Measurements from ENCODE around the gene HMCN1.

HMCN1 gene

DNA sequence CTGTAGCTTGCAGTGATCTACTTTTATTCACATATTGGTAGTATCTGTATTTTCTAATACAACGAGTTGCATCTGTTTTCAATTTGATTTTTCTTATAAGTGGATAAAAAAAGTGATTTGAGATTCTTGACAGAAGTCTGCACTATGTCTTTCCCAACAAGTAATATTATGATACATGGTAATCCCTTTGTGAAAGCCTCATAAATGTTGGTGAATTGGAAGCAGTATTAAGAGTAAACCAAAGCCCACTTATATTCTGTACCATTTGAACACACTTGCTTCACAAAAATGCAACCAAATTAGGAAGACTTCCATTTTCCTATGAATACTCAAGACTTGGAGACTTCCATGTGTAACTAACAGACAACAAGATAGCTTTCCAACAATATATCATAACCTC, 172.0 kb downstream of the HMCN1 start:
- no peaks in the 10 kb centered on the region for H3K27me3 Mint-ChIP-seq
- no peak overlapping the region for H3K27ac Mint-ChIP-seq
- H3K4me1 Mint-ChIP-seq, result no peaks in the 10 kb centered on the region
- no peaks in the 10 kb centered on the region for H3K36me3 Mint-ChIP-seq
- ATAC-seq (replicated peaks) (no peak), DNase-seq (no peak)
- H3K9me3 Mint-ChIP-seq, result no peaks in the 10 kb centered on the region
- H3K4me3 Mint-ChIP-seq, result no peak overlapping the region

DNA sequence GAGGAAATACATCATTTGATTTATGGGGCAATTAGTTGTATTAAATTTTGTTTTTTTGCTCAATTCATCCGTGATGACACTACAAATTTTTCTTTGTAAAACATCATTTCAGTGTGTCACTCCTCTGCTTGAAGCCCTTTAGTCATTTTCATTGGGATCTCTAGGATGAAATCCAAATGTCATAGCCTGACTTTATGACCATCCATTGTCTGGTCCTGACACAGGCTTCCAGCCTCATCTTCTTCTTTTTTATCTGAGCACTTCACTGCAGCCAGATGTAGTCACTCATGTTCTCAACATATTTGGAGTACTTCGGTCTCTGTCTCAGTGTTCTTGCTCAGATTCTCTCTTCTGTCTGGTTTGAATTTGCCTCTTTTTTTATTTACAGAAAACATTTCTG, 173.1 kb downstream of the HMCN1 start:
- Mint-ChIP-seq H3K27ac (no peak overlapping the region), H3K4me3 (no peak overlapping the region), H3K27me3 (no peaks in the 10 kb centered on the region), H3K9me3 (no peaks in the 10 kb centered on the region), H3K4me1 (no peaks in the 10 kb centered on the region), H3K36me3 (no peaks in the 10 kb centered on the region)
- DNase-seq (no peak), ATAC-seq (replicated peaks) (no peak)

DNA sequence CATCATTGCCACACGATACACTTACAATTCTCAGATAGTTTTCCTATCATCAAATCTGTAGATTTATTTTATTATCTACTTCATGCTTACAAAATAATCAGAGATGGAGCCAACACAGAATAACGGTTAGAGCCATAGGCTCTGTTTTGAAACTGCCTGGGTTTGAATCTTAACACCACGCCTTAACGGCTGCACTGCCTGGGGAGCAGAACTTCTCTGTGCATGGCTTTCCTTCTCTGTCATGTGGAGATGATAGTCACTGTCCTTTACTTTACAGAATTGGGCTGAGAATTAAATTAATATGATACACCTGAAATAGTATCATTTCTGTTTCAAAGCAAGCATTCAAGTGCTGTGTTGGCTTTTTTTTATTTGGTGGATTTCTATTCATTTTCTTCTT, 177.8 kb downstream of the HMCN1 start:
- ATAC-seq (replicated peaks) (no peak), DNase-seq (no peak)
- no peak overlapping the region for H3K4me3 Mint-ChIP-seq
- no peaks in the 10 kb centered on the region for H3K9me3 Mint-ChIP-seq
- no peaks in the 10 kb centered on the region for H3K4me1 Mint-ChIP-seq
- no peaks in the 10 kb centered on the region for H3K36me3 Mint-ChIP-seq
- H3K27ac Mint-ChIP-seq, result no peak overlapping the region
- H3K27me3 Mint-ChIP-seq, result no peaks in the 10 kb centered on the region

DNA sequence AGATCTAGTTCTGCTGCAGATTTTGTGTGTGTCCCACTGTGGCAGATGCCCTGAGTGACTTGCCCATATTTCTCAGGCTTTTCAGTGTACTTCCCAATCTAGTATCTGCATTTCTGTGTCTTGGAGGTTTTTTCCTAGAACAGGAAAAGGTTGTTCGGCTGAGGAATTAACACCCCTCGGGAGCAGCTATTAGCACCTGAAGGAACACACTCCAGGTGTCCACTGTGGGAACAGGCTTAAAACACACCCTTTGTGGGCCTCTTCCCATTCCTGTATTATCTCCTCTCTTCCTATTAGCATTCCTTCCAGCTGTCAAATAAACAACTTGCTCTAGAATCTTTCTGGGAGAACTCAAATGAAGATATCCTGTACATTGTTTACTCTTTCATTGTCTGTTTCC, 178.3 kb downstream of the HMCN1 start:
- ATAC-seq (replicated peaks), result no peak
- DNase-seq, result no peak
- Mint-ChIP-seq H3K27ac (no peak overlapping the region), H3K36me3 (no peaks in the 10 kb centered on the region), H3K27me3 (no peaks in the 10 kb centered on the region), H3K9me3 (no peaks in the 10 kb centered on the region), H3K4me1 (no peaks in the 10 kb centered on the region), H3K4me3 (no peak overlapping the region)

DNA sequence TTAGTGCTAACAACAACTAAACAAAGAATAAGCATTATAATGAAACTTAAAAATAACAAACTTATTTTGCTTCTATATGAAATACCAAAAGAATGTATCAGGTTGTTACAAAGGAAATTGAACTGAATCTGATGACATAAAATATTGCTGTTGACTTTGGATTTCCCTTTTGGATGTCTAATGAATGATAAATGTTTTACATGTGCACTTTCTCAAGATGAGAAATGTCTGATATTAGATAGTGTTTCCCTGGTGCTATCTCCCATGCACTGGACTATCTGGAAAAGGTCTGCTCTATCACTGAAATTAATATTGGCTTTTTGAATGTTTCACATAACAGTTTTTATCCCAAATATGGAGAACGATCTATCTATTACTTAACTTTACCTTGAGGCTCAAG, 179.9 kb downstream of the HMCN1 start:
- Mint-ChIP-seq H3K36me3 (no peaks in the 10 kb centered on the region), H3K27me3 (no peaks in the 10 kb centered on the region), H3K4me3 (no peak overlapping the region), H3K27ac (no peak overlapping the region), H3K9me3 (no peaks in the 10 kb centered on the region), H3K4me1 (no peaks in the 10 kb centered on the region)
- no peak for ATAC-seq (replicated peaks)
- DNase-seq, result no peak

DNA sequence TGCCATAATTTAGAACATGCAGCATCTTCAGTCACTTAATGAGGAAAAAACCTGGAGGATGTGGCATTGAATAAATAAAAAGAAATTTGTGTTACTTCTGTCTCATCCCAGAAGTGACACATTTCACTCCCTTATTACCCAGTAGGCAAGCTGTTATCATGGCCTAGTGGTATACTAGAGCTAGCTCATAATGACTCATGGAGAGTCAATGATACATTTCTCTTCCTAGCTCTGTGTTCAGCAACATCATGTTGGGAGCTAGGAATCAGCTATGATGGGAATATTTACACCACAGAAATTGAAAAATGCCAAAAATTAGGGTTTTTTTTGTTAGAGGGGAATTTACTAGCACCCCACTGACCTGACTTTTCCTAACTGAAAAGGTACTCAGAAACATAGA, 182.7 kb downstream of the HMCN1 start:
- H3K27me3 Mint-ChIP-seq, result no peaks in the 10 kb centered on the region
- H3K4me3 Mint-ChIP-seq, result no peak overlapping the region
- H3K9me3 Mint-ChIP-seq, result no peaks in the 10 kb centered on the region
- no peaks in the 10 kb centered on the region for H3K4me1 Mint-ChIP-seq
- no peaks in the 10 kb centered on the region for H3K36me3 Mint-ChIP-seq
- ATAC-seq (replicated peaks), result no peak
- no peak for DNase-seq
- no peak overlapping the region for H3K27ac Mint-ChIP-seq

DNA sequence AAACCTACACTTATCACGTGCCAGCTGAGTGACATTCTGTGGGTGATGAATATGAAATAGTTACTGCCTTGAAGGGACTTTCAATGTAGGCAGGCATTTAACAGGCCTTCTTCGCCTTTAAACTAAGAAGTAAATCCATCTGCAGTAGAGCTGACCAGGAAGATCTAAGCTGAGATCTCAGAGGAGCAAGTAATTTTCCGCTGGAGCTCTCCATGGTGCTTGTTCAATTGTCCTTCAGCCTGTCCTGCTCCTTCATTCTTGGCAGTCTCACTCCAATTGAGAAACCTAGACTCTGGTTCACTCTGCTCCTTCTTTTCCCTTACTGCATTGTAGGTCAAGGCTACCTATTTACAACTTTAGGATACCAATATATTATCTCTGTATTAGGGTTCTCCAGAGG, 183.5 kb downstream of the HMCN1 start:
- ATAC-seq (replicated peaks), result no peak

DNA sequence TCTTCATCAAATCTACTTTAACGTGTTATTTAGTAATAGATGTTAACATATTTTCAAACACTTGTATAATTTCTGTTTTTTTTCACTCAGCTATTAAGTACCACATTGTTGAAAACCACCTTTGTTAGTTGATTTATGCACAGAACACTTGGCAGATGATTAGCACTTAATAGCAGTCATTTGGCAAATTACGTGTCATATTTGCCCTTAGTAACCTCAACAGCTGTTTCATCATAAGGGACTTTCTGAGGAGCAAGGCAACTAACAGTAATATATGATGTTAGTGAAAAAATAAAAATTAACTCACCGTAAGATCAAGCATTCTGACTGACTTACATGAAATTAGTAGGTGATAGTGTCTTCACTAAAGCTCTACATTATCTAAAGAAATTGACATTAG, 186.4 kb downstream of the HMCN1 start:
- Mint-ChIP-seq H3K4me3 (no peak overlapping the region), H3K9me3 (no peaks in the 10 kb centered on the region), H3K36me3 (no peaks in the 10 kb centered on the region), H3K27ac (no peak overlapping the region), H3K4me1 (no peaks in the 10 kb centered on the region), H3K27me3 (no peaks in the 10 kb centered on the region)
- ATAC-seq (replicated peaks) (no peak), DNase-seq (no peak)

More for the DNA sequence above, 183.5 kb downstream of the HMCN1 start:
- Mint-ChIP-seq H3K27me3 (no peaks in the 10 kb centered on the region), H3K4me1 (no peaks in the 10 kb centered on the region), H3K36me3 (no peaks in the 10 kb centered on the region), H3K27ac (no peak overlapping the region), H3K9me3 (no peaks in the 10 kb centered on the region), H3K4me3 (no peak overlapping the region)
- DNase-seq, result no peak

DNA sequence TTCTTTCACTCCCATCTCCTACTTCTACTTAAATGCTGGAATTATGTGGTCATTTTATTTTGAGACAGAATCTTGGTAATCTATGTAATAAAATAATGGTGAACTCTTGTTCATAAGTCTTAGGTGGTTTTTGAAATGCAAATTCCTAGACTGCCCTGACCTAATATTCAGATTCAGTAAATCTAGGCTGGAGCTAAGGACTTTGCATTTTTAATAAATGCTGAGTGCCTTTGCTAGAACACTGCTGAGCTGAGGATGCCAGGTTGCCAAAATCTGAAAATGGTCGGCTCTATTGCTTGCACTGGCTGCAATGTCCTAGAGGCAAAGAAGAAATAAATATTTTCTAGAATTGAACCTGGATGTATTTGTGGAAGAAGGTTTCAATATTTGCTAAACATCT, 187.4 kb downstream of the HMCN1 start:
- no peak for ATAC-seq (replicated peaks)
- no peaks in the 10 kb centered on the region for H3K4me1 Mint-ChIP-seq
- H3K27me3 Mint-ChIP-seq, result no peaks in the 10 kb centered on the region
- no peaks in the 10 kb centered on the region for H3K36me3 Mint-ChIP-seq
- no peak for DNase-seq
- H3K27ac Mint-ChIP-seq, result no peak overlapping the region
- no peak overlapping the region for H3K4me3 Mint-ChIP-seq
- no peaks in the 10 kb centered on the region for H3K9me3 Mint-ChIP-seq

DNA sequence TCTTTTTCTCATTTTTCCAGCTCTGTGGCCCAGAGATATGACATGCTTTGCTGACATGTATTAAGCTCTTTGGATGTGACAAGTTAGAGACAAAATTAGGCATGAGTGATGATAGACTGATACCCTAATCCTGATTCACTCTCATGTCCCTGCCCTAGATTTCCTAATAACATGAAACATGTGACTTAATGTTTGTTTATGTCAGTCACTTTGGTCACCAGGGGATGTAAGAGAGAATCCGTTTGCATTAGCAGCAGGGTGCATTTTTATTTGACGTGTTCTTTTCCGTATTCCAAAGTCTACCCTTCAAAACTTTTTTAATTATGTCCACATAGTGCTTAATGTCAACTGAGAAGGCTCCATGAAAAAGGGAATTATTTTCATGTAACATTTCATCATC, 192.4 kb downstream of the HMCN1 start:
- DNase-seq, result no peak
- no peaks in the 10 kb centered on the region for H3K9me3 Mint-ChIP-seq
- H3K27me3 Mint-ChIP-seq, result peaks cover 0 to 3% of the 10 kb centered on the region in 2 donors
- no peaks in the 10 kb centered on the region for H3K36me3 Mint-ChIP-seq
- H3K4me3 Mint-ChIP-seq, result no peak overlapping the region
- H3K4me1 Mint-ChIP-seq, result peaks cover 5% of the 10 kb centered on the region in 2 donors
- no peak overlapping the region for H3K27ac Mint-ChIP-seq
- no peak for ATAC-seq (replicated peaks)

DNA sequence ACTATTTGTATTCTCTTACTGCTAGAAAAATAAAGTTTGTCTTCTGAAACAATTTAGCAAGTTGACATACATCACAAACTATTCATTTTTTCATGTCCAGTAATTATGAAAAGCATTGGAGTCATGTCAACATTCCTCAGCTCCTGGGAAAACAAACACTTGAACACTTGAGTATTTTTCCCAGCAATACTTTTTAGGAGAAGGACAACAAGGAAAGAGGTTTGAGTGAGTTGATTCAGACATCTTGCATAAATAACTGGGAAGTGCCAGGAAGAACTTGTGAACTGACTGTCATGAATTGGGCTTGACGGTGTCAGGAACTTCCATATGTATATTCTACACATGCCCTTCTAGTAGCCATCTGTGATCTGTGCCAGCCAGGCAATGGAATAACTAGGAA, 195.6 kb downstream of the HMCN1 start:
- no peaks in the 10 kb centered on the region for H3K9me3 Mint-ChIP-seq

DNA sequence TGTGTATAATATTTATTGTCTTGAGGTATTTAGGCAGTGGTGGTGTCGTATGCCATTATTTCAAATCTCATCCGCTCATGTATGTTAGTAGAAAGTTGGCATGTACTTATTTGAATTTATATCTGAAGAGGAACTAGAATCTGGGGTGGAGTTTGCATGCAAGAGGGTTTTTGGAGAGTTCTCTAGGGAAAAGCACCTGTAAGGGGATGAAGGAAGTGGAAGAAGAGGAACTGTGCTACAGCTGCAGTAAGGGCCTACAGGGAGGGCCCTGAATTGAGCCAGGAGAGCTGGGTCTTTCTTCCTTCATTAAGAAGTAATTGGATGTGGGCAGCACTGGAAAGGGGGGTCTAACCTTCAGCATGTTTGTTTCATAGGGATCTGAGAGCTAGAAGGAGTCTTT, 197.2 kb downstream of the HMCN1 start:
- H3K36me3 Mint-ChIP-seq, result no peaks in the 10 kb centered on the region
- H3K27me3 Mint-ChIP-seq, result peaks cover 3 to 5% of the 10 kb centered on the region in 2 donors

More for the DNA sequence above, 195.6 kb downstream of the HMCN1 start:
- DNase-seq (no peak), ATAC-seq (replicated peaks) (no peak)
- Mint-ChIP-seq H3K4me3 (no peak overlapping the region), H3K27ac (no peak overlapping the region), H3K27me3 (peaks cover 3 to 5% of the 10 kb centered on the region in 2 donors), H3K4me1 (peaks cover 5% of the 10 kb centered on the region in 2 donors), H3K36me3 (no peaks in the 10 kb centered on the region)

DNA sequence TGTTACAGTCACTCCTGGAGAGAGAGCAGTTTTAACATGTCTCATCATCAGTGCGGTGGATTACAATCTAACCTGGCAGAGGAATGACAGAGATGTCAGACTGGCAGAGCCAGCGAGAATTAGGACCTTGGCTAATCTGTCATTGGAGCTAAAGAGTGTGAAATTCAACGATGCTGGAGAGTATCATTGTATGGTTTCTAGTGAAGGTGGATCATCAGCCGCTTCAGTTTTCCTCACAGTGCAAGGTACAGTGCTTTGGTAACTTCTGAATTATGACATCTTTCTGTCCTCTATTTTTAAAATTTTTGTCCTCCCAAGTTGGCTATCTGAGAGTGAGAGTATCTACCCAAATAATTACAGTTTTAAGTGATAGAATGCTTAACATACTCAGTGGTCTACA, 199.4 kb downstream of the HMCN1 start:
- peaks cover 5% of the 10 kb centered on the region in 2 donors for H3K4me1 Mint-ChIP-seq
- peaks cover 0 to 2% of the 10 kb centered on the region in 2 donors for H3K9me3 Mint-ChIP-seq
- no peak for ATAC-seq (replicated peaks)
- H3K27me3 Mint-ChIP-seq, result peaks cover 0 to 5% of the 10 kb centered on the region in 2 donors
- no peaks in the 10 kb centered on the region for H3K36me3 Mint-ChIP-seq
- no peak for DNase-seq
- no peak overlapping the region for H3K27ac Mint-ChIP-seq
- no peak overlapping the region for H3K4me3 Mint-ChIP-seq

More for the DNA sequence above, 197.2 kb downstream of the HMCN1 start:
- no peak overlapping the region for H3K27ac Mint-ChIP-seq
- H3K9me3 Mint-ChIP-seq, result no peaks in the 10 kb centered on the region
- H3K4me3 Mint-ChIP-seq, result no peak overlapping the region
- no peak for ATAC-seq (replicated peaks)
- H3K4me1 Mint-ChIP-seq, result peaks cover 5% of the 10 kb centered on the region in 2 donors
- no peak for DNase-seq

DNA sequence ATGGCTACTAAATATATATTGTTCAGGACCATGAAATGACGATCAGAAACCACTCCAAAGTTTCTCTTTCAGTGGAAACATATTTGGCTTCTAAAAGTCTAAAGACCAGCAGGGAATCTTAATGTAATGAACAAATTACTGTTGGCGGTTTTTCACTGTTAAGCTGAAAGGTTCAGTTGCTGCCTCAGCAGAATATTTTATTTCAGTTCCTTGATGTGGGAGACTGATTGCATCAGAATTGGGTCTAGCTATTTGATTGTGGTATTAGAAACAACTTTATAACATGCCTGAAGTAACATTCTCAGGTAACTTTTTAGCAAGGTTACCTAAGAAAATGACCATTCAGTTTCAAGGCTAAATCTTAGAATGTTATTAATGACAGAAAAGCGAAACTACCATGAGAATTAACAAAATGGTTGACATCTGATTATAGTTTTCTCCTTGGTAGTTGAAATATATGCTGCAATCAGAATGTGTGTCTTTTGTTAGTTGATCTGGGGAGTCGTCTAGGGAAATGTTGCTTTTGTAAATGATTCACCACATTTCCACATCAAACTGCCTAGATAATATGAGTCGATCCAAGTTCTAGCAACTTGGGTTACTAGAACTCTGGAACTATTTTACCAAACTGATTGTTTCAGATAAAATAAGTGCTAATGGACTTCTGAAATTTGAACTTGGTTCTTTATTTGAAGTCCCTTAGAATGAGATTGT, 200.4 kb downstream of the HMCN1 start:
- Mint-ChIP-seq H3K27me3 (peaks cover 0 to 5% of the 10 kb centered on the region in 2 donors), H3K9me3 (peaks cover 0 to 2% of the 10 kb centered on the region in 2 donors)

DNA sequence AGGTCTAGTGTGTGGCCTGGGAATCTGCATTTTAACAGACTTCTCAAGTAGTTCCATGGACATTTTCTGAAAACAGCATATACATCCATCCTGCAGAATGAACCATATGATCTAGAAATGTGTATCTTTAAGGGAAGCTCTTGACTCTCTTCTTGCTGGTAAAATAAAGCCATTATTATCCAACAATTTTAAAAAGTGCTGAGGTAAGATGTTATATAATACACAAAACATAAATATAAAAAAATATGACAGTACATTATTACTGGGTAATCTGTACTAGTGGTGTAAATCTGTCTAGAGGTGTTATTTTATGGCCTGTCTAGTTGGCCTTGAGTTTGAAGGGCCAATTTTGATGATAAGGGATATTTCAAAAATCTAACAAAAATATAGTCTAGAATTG, 201.2 kb downstream of the HMCN1 start:
- DNase-seq, result no peak
- no peak for ATAC-seq (replicated peaks)
- H3K27me3 Mint-ChIP-seq, result peaks cover 0 to 5% of the 10 kb centered on the region in 2 donors
- peaks cover 5% of the 10 kb centered on the region in 2 donors for H3K4me1 Mint-ChIP-seq
- peaks cover 0 to 2% of the 10 kb centered on the region in 2 donors for H3K9me3 Mint-ChIP-seq
- H3K36me3 Mint-ChIP-seq, result no peaks in the 10 kb centered on the region
- no peak overlapping the region for H3K27ac Mint-ChIP-seq
- H3K4me3 Mint-ChIP-seq, result no peak overlapping the region

More for the DNA sequence above, 200.4 kb downstream of the HMCN1 start:
- H3K4me1 Mint-ChIP-seq, result peaks cover 5% of the 10 kb centered on the region in 2 donors
- H3K36me3 Mint-ChIP-seq, result no peaks in the 10 kb centered on the region
- DNase-seq (no peak), ATAC-seq (replicated peaks) (no peak)
- no peak overlapping the region for H3K4me3 Mint-ChIP-seq
- no peak overlapping the region for H3K27ac Mint-ChIP-seq

Data from stimulated activated naive B cell treated with anti-CD40 and anti-IgM and Interleukin-4, amounts not matched to agents 10 μg/mL and 1 μg/mL and 100 μg/mL, for 72 hours (primary cell).